ENCODE data around the gene ANKRD9. TPM values are rescaled to one million over a fixed set of nuclear protein-coding genes. Genes with fewer than 3 reads are reported as not detected.

ANKRD9 gene
- total and polyA plus RNA-seq, 10 of the 15 experiments (the other 5 are each of a cell fraction or from before 2014, with no cell fraction given), result 0.03 to 3.6 (median 0.49) TPM

DNA sequence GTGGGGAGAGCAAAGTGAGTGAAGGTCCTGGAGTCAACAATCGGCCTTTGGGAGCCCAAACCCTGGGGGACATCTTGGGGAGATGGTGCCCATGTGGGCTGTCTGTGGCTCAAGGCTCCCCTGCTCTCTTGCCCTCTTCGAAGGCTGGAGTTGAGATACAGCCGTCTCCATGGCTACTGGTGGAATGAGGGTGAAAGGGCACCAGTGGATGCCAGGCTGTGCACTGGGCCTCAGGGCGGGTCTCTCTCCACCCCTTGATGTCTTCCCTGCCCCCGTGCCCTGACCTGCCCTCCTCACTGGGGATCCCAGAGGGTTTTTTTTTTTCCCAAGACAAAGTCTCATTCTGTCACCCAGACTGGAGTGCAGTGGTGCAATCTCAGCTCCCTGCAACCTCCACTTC is 2.0 kb upstream of the ANKRD9 start:
- intact Hi-C loops (cut with micrococcal nuclease; ENCODE audit: unreplicated experiment) (loop anchor here (10.0 kb wide), 1 partner anchor 547 kb away; the partner anchor contains the start of gene DYNC1H1), in situ Hi-C loops (cut with MboI) (loop anchor here (10.0 kb wide), 1 partner anchor 547 kb away; the partner anchor contains the start of gene DYNC1H1)
- H3K4me1 ChIP-seq (ENCODE audit: control insufficient read depth, insufficient read depth, low read length), result peaks cover 9% of the 10 kb centered on the region
- H3K27ac ChIP-seq (ENCODE audit: control insufficient read depth, insufficient read depth), result no peak overlapping the region
- H3K4me2 ChIP-seq (ENCODE audit: control insufficient read depth, insufficient read depth), result no peak overlapping the region
- H3K79me2 ChIP-seq (ENCODE audit: control insufficient read depth, insufficient read depth, low read length), result no peaks in the 10 kb centered on the region
- SMC1A ChIA-PET (ENCODE audit: uncharacterized antibody, unreplicated experiment), result no interaction called here
- CTCF ChIA-PET, result interaction anchor here (0.8 to 3.1 kb wide), 2 partner anchors 12 to 73 kb away, joined by 3 to 14 read pairs; no protein-coding TSS in a partner anchor
- WGBS (ENCODE audit: insufficient coverage, insufficient replicate concordance, low lambda C conversion rate, missing lambda C conversion rate), result 76% methylated on average over 5 of the region's 5 CpGs
- H3K36me3 ChIP-seq (ENCODE audit: control insufficient read depth in 2 of 2, insufficient read depth in 2 of 2, low read length in 1 of 2), result no peaks in the 10 kb centered on the region
- POLR2A ChIA-PET, result no interaction called here
- RAD21 ChIA-PET (ENCODE audit: unreplicated experiment), result no interaction called here
- no peaks in the 10 kb centered on the region for H4K20me1 ChIP-seq (ENCODE audit: control insufficient read depth, insufficient read depth)
- no peak overlapping the region for H2AFZ ChIP-seq (ENCODE audit: control insufficient read depth, low read depth, low read length)
- H3K9me3 ChIP-seq (replicated peaks; ENCODE audit: control insufficient read depth, insufficient read depth, low read length), result no peaks in the 10 kb centered on the region
- TF ChIP-seq SP1 (IDR thresholded peaks at IDR 0.05; ENCODE audit: low read depth, low read length) (no peak), ZNF274 (IDR thresholded peaks at IDR 0.05; ENCODE audit: insufficient read depth, insufficient read length) (no peak), STAT3 (IDR thresholded peaks at IDR 0.05; ENCODE audit: low read depth, low read length) (no peak), RB1 (IDR thresholded peaks at IDR 0.05; ENCODE audit: borderline replicate concordance) (no peak), HCFC1 (IDR thresholded peaks at IDR 0.05; ENCODE audit: low read length) (no peak), IRF4 (IDR thresholded peaks at IDR 0.05; ENCODE audit: low read depth, low read length) (no peak), ZNF687 (IDR thresholded peaks at IDR 0.05) (no peak), PAX8 (IDR thresholded peaks at IDR 0.05) (no peak), MTA2 (IDR thresholded peaks at IDR 0.05; ENCODE audit: low read depth) (no peak), IKZF2 (IDR thresholded peaks at IDR 0.05) (no peak), TCF3 (IDR thresholded peaks at IDR 0.05; ENCODE audit: borderline replicate concordance, insufficient read depth, low read depth, low read length) (no peak), TAF1 (IDR thresholded peaks at IDR 0.05; ENCODE audit: borderline replicate concordance, low read depth, low read length) (no peak), BMI1 (IDR thresholded peaks at IDR 0.05; ENCODE audit: borderline replicate concordance) (no peak)
- TF ChIP-seq, protein P1, sequence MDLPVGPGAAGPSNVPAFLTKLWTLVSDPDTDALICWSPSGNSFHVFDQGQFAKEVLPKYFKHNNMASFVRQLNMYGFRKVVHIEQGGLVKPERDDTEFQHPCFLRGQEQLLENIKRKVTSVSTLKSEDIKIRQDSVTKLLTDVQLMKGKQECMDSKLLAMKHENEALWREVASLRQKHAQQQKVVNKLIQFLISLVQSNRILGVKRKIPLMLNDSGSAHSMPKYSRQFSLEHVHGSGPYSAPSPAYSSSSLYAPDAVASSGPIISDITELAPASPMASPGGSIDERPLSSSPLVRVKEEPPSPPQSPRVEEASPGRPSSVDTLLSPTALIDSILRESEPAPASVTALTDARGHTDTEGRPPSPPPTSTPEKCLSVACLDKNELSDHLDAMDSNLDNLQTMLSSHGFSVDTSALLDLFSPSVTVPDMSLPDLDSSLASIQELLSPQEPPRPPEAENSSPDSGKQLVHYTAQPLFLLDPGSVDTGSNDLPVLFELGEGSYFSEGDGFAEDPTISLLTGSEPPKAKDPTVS (IDR thresholded peaks at IDR 0.05; ENCODE audit: low read depth, low read length), result no peak
- no peak for FAIRE-seq
- H3K4me3 ChIP-seq, result no peak overlapping the region
- no TSS peak for BruUV-seq (replicated peaks)
- no peak overlapping the region for H3K9ac ChIP-seq (ENCODE audit: control insufficient read depth, insufficient read depth, low read length)
- no peak for DNase-seq (ENCODE audit: low read depth, low spot score)
- H3K27me3 ChIP-seq (replicated peaks in 1 of 2; ENCODE audit: control insufficient read depth in 2 of 2, insufficient read depth in 2 of 2, low read length in 1 of 2), result no peaks in the 10 kb centered on the region
- ATAC-seq, result no peak

All from GM12878 (cell line).